ACHN (cell line): ENCODE results near the gene ETS2.
A peak's percentile ranks its signal among the peaks of the same experiment; 100 is the strongest.

Experiments used
- DNase-seq: peaks from one replicate; pipeline ENCODE4 v3.0.0-alpha.2; 2015
- in situ Hi-C: cut with HindIII; loops from 2 replicates; pipeline ENCODE4 v1.10.0; 2017; ENCODE audit warnings: low sequenced_read_pairs, low pct_ligation_motif_present, low pct_unique_long_range_greater_than_20kb

The ETS2 gene

DNA sequence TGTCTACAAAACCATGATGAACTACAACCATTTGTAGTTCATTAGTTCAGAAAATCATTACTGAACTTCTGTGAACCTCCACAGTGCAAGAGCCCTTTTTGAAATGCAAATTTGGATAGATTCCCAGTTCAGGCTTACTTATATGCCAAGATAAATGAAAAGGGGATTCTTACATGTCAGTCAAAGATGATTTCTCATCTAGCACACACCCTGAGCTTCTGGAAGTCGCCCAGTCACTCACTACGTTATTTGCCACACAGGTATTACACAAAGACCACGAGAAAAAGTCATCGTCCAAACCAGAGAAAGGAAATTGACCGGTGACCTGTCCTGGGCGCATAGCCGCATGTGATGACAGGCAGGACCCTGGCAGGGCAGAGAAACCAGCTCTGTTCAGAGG is 41.8 kb downstream of the ETS2 start:
- no peak for DNase-seq
- in situ Hi-C loops: no loop called here

DNA sequence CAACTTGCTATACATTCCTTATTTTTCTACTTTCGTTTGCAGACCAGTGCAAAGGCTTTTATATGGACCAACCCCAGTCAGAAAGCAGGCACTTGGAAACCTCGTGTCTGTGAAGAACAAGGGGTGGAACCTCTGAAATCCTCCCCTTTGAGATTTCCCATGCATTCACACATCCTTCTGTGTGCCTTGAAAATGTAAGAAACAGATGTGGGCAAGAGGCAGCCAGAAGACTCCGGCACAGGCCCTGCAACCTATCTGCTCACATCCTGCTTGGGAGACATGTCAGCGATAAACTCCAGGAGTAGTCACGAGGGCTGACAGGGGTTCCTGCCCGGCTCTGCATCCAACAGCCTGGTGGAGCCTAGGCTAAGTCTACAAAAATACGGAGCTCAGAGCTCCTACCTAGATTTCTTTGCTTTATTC is 42.5 kb downstream of the ETS2 start:
- no peak for DNase-seq
- in situ Hi-C loops: no loop called here

DNA sequence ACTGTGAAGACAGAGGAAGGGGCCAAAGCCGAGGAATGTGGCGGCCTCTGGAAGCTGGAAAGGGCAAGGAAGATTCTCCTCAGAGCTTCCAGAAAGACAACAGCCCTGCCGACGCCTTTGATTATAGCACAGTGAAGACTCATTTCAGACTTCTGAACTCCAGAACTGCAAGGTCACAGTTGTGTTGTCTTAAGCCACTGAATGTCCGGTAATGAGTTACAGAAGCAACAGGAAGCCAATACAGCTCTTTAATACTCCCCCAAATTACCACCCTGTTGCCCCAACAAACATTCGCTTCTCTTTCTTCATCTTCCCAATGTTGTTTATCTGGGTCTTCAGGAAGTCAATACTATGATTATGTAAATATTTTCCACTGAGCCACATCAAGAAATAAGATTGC is 44.0 kb downstream of the ETS2 start:
- in situ Hi-C loops: no loop called here
- DNase-seq: no peak

GRCh38 chr21:38850277-38850951 is 44.7 kb downstream of the ETS2 start:
- in situ Hi-C loops: no loop called here
- no peak for DNase-seq

- in situ Hi-C loops: no loop called here
- DNase-seq: no peak
Observed at GRCh38 chr21:38851101-38851500, 45.4 kb downstream of the ETS2 start.

- in situ Hi-C loops: no loop called here
- no peak for DNase-seq
Observed at GRCh38 chr21:38852278-38852677, 46.5 kb downstream of the ETS2 start.

GRCh38 chr21:38852708-38853107 is 47.0 kb downstream of the ETS2 start:
- in situ Hi-C loops: no loop called here
- DNase-seq: no peak

DNA sequence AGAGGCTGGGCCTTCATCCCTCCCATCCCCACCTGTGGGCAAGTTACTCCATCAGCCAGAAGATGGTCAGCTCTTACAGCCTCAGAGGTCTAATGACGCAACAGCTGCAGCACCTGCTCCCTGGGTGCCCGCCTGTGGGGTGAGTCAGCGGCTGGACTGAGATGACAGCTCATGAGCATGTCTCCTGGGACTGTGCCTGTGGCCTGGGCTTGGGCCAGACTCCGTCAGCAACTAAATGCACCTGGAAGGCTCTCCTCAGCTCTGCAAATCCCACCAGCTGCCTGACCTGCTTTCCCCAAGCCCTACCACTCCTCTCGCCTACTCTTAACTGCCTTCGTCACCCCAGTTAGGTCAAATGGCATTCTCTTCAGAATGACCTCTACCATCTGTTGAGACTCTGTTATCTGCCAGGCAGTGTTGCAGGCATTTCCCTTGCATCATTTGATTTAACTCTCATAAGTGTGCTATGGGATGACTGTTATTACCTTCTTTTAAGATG is 47.7 kb downstream of the ETS2 start:
- peak; percentile 83 for DNase-seq
- in situ Hi-C loops: no loop called here

DNA sequence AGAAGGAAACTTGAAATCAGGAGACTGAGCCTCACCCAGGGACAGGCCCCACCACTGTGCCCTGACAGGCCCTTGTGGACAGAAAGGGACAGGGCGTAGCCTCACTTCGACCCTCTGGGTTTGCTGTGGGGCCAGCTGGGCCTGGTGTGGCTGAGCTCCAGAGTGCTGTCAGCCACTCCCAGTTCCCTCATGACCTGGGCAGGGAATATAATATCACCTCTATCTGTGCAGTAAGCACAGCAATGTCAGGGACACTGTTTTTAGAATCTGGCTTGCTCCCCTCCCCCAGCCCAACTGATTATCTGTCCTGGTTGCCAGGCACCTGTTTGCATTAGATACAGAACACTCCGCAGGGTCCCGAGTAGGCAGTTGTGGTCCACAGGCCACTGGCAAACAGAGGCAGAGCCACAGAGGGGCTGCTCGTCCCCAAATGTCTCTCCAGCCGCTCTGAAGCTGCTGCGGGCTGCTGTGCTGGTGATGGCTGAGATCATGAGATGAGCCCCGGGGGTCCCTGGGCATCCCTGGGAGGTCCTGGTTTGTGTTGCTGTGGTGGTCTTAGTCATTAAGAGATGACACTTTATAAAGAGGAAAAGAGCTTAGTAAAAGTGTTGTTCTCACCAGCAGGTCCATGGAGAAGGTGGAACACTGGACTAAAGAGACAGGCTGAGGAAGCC is 51.6 kb downstream of the ETS2 start:
- no peak for DNase-seq
- in situ Hi-C loops: no loop called here

GRCh38 chr21:38858026-38858811 is 52.5 kb downstream of the ETS2 start:
- no peak for DNase-seq
- in situ Hi-C loops: no loop called here

DNA sequence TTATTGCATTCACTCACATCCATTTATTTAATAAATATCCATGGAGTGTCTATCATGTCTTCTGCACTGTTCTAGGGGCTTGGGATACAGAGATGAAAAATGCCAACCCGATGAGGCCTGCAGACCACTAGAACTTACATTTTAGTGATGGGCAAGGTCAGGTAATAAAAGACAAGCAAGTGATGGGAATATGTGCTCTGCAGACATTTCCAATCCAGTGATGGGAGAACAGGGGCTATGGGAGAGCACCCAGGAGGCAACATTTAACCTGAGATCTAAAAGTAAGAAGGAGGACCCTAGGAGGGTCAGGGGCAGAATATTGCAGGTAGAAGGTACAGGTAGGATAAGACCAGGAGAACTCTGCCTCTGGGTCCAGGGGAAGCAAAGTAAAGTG is 53.1 kb downstream of the ETS2 start:
- in situ Hi-C loops: no loop called here
- DNase-seq: no peak

DNA sequence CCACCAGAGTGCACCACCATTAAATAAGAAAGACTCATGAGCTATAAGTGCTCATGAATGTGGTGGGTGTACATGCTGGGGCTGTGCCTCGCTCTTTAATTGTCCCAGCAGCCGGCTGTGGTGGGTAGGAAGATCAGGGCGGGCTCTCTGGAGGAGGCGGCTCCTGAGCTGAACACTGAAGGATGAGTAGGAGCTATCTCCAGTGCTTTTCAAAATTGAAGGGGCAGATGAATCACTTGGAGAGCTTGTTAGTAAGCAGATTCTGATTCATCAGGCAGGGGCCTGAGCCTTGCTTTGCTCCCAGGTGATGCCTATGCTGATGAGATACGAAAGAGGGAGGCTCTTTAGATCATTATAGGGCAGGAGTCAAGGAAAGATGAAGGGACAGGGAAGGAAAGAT is 54.1 kb downstream of the ETS2 start:
- in situ Hi-C loops: no loop called here
- DNase-seq: no peak

DNA sequence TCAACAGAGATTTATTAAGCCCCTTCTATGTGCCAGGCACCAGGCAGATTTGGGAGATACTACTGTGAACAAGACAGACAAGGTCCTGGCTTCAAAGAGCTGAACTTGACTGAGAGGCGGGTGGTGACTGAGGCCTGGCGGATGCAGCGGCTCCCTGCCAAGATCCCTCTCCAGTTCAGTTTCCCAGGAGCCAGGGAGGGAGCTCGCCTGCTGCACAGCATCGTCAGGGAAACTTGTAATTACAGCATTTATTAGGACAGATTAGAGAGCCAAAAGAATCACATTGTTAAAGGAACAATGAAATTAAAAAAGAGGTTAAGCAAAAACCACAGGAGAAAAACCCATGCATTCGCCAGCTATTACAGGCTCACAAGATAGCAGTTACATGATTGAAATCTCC is 55.3 kb downstream of the ETS2 start:
- in situ Hi-C loops: no loop called here
- DNase-seq: no peak

GRCh38 chr21:38861989-38862683 is 56.4 kb downstream of the ETS2 start:
- in situ Hi-C loops: no loop called here
- no peak for DNase-seq

DNA sequence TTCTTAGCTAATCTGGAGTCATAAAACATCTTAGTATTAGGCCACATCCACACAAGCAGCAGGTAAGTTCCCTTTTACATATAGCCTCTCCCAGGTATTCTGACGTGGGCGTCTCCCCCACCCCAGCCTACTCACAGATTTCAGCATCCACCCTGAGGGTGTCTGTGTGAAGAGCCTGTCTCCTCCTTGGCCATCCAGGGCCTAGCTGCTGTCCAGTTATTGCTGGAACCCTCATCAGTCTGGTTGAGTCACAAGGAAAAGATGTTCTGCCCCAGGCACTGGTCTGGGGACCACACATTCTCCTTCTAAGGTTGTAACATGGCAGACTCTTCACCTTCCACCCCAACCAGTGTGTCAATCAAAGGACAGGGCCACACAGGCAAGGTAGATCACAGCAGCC is 57.6 kb downstream of the ETS2 start:
- no peak for DNase-seq
- in situ Hi-C loops: no loop called here

- in situ Hi-C loops: no loop called here
- no peak for DNase-seq
Observed at GRCh38 chr21:38863843-38864363, 58.2 kb downstream of the ETS2 start.

DNA sequence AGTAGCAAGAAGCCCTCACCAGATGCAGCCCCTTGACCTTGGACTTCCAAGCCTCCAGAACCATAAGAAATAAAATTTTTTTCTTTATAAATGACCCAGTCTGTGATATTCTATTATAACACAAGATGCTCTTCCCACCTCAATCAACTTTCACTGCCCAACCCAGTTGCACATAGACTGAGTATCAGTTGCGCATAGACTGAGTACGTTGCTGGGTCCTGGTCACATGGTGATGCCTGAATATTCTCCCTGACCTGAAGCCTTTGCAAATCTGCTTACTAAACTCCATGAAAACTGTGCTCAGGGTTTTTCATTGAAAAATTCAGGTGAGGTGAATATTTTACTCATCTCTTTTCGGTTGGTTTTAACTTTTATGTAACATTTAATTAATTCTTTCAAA is 59.2 kb downstream of the ETS2 start:
- in situ Hi-C loops: no loop called here
- DNase-seq: no peak

- no peak for DNase-seq
- in situ Hi-C loops: no loop called here
Observed at GRCh38 chr21:38869196-38869595, 63.5 kb downstream of the ETS2 start.

DNA sequence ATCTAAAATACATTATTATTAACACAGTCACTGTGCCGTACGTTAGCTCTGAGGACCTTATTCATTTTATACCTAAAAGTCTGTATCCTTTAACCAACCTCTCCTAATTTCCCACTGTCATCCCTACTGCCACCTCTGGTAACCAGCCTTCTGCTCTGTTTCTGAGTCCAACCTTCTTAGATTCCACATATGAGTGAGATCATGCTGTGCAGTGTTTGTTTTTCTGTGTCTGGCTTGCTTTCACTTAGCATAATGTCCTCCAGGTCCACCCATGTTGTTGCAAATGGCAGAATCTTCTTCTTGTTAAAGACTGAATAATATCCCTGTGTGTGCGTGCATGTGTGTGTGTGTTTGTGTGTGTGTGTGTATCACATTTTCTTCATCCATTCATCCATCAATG is 64.2 kb downstream of the ETS2 start:
- in situ Hi-C loops: no loop called here
- no peak for DNase-seq
